Gastroesophageal sphincter (tissue), 4 donors: ENCODE results near the gene MAPK1. TPM values are rescaled to one million over a fixed set of nuclear protein-coding genes. Genes with fewer than 3 reads are reported as not detected.

Experiments used
- ATAC-seq: fragments of 150-250 bp; one replicate; pipeline ENCODE4 v1.9.1; 2016; ENCODE audit warnings: mild to moderate bottlenecking, moderate library complexity
- H3K27ac ChIP-seq, 4 donors: fragments of 200-600 bp; sonication (generic) in 3 of 4; 1 replicate in 3 of 4; 2 replicates in 1 of 4; pipeline ENCODE4 v1.5.1; 2016 to 2019
- H3K27me3 ChIP-seq: fragments of 200-600 bp; sonication (generic); one replicate; pipeline ENCODE4 v1.5.1; 2019
- H3K36me3 ChIP-seq, 2 donors: fragments of 200-600 bp; sonication (generic); one replicate each; pipeline ENCODE4 v1.5.1; 2019; ENCODE audit warnings: control low read depth in 1 of 2
- H3K4me1 ChIP-seq, 3 donors: fragments of 200-600 bp; sonication (generic); 1 replicate in 2 of 3; 2 replicates in 1 of 3; pipeline ENCODE4 v1.5.1; 2016 to 2019; ENCODE audit warnings: control low read depth in 2 of 3
- H3K4me3 ChIP-seq, 2 donors: fragments of 200-600 bp; sonication (generic); one replicate each; pipeline ENCODE4 v1.5.1; 2019; ENCODE audit warnings: mild to moderate bottlenecking in 1 of 2, moderate library complexity in 1 of 2
- H3K9me3 ChIP-seq, 3 donors: fragments of 200-600 bp; sonication (generic); one replicate each; pipeline ENCODE4 v1.5.1; 2017 to 2019; ENCODE audit warnings: control low read depth in 2 of 3
- EP300 ChIP-seq: sonication (generic); formaldehyde crosslinking; IDR thresholded peaks from one replicate; pipeline ENCODE4 v1.6.1; 2017; ENCODE audit warnings: antibody characterized with exemption, mild to moderate bottlenecking
- POLR2A ChIP-seq, 2 donors: fragments of 450-650 bp; IDR thresholded peaks; one replicate each; pipeline ENCODE4 v1.6.1; 2017; ENCODE audit warnings: antibody characterized with exemption in 2 of 2, mild to moderate bottlenecking in 2 of 2, moderate library complexity in 1 of 2
- POLR2AphosphoS5 ChIP-seq: sonication (generic); formaldehyde crosslinking; IDR thresholded peaks from one replicate; pipeline ENCODE4 v1.6.1; 2017; ENCODE audit warnings: antibody characterized with exemption
- WGBS, 2 donors: methylation state at CpG; one replicate each; pipeline ENCODE4 v1.1.5; 2018; ENCODE audit warnings: low coverage in 1 of 2; 5-methylcytosine and 5-hydroxymethylcytosine counted together
- total RNA-seq, 4 donors: library from RNA; depleted of rRNA; stranded (reverse); fragments of >200 nt; gene quantifications; one replicate each; pipeline ENCODE4 v1.1.0, GENCODE V29; 2016
- TF ChIP-seq, protein P1 (sequence below), 4 experiments: fragments of 200-600 bp in 2 of 4; fragments of 450-650 bp in 2 of 4; sonication (generic) in 1 of 4; IDR thresholded peaks; one replicate each; pipeline ENCODE4 v1.5.1; 2017 to 2019; ENCODE audit warnings: antibody characterized with exemption in 4 of 4, mild to moderate bottlenecking in 2 of 4, moderate library complexity in 2 of 4

Gene MAPK1
- total RNA-seq, 4 donors from 2014 or later = 40.3 to 70.8 (median 57.4) TPM

DNA sequence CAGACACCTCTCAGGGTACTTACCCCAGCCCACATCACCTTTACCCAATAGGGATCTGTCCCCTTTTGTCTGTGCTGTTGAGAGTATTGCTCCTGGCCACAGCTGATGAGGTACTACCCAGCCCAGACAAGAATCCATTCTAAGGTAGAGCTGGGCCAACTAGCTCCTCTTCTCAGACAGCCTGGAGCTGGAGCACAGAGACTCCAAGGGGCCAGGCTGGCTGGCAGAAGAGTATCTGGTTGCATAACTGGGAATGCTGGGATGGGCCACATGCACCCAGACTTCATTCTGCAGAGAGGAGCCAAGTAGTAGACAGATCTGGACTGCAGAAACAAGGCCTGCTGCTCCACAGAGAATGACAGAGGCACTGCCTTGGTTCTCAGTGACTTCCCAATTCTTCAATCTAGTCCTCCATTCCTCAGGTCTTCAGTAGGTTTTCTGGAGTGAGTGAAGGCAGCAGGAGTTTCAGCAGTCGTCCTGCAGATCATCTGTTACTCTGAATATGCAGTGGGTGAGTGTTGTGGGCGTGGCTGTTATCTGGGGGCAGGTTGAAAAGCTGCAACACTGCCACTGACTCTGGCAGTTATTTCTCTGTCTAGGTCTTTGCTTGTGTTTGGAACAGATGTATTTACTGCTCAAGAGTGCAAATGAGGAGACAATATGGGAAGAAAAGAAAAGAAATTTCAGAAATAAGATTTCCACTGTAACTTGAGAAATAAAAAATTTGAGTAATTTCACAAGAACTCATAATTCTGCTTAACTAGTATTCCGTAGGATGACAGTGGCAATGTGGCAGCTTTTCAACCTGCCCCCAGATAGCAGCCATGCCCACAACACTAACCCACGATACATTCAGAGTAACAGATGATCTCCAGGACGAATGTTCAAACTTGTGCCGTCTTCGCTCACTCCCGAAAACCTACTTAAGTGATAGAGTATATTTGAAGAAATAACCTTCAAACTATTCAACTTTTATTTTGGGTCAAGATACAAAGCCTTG lies 34.9 kb downstream of the MAPK1 start:
- 79 to 81% methylated on average over 7 of the region's 8 CpGs for WGBS, 2 donors
- no peaks in the 10 kb centered on the region for H3K36me3 ChIP-seq
- H3K27me3 ChIP-seq = no peaks in the 10 kb centered on the region
- TF ChIP-seq, protein P1, sequence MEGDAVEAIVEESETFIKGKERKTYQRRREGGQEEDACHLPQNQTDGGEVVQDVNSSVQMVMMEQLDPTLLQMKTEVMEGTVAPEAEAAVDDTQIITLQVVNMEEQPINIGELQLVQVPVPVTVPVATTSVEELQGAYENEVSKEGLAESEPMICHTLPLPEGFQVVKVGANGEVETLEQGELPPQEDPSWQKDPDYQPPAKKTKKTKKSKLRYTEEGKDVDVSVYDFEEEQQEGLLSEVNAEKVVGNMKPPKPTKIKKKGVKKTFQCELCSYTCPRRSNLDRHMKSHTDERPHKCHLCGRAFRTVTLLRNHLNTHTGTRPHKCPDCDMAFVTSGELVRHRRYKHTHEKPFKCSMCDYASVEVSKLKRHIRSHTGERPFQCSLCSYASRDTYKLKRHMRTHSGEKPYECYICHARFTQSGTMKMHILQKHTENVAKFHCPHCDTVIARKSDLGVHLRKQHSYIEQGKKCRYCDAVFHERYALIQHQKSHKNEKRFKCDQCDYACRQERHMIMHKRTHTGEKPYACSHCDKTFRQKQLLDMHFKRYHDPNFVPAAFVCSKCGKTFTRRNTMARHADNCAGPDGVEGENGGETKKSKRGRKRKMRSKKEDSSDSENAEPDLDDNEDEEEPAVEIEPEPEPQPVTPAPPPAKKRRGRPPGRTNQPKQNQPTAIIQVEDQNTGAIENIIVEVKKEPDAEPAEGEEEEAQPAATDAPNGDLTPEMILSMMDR (IDR thresholded peaks at IDR 0.05) = no peak
- TF ChIP-seq EP300 (no peak), POLR2A (IDR thresholded peaks at IDR 0.05) (no peak), POLR2AphosphoS5 (no peak)
- peak; percentile 64 for ATAC-seq
- no peak overlapping the region for H3K4me3 ChIP-seq
- H3K4me1 ChIP-seq = peaks cover 7 to 95% (median 35%) of the 10 kb centered on the region in 3 donors
- H3K9me3 ChIP-seq = no peaks in the 10 kb centered on the region
- peak overlapping the region in 3 of 4 donors; percentile 3 to 43 (median 29) for H3K27ac ChIP-seq

DNA sequence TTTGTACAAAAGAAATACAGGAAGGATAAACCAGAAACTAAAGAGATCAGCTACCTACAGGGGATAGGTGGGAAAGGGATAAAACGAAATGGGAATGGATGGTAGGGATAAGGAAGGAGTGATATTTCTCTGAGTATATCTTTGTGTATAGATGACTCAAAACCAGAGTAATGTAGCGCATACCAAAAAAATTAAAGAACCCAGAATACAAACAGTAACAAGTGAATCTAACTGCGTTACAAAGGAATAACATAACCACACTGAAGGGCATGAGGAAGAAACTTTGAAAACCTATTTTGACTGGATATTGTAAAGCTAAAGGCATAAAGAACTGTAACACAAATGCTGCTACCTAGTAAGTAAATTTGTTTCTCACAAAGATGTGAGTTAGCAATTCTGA lies 37.9 kb downstream of the MAPK1 start:
- no peak for TF ChIP-seq POLR2AphosphoS5
- no peak for TF ChIP-seq EP300
- TF ChIP-seq POLR2A (IDR thresholded peaks at IDR 0.05) = no peak
- TF ChIP-seq, protein P1 (IDR thresholded peaks at IDR 0.05) = no peak
- 53 to 79% methylated on average over 3 of the region's 3 CpGs for WGBS, 2 donors
- no peak for ATAC-seq
- H3K4me3 ChIP-seq = no peak overlapping the region
- H3K36me3 ChIP-seq = no peaks in the 10 kb centered on the region
- H3K27ac ChIP-seq = peak overlapping the region in 1 of 4 donors; percentile 22
- no peaks in the 10 kb centered on the region for H3K9me3 ChIP-seq
- no peaks in the 10 kb centered on the region for H3K27me3 ChIP-seq
- H3K4me1 ChIP-seq = peaks cover 3 to 94% (median 16%) of the 10 kb centered on the region in 3 donors

DNA sequence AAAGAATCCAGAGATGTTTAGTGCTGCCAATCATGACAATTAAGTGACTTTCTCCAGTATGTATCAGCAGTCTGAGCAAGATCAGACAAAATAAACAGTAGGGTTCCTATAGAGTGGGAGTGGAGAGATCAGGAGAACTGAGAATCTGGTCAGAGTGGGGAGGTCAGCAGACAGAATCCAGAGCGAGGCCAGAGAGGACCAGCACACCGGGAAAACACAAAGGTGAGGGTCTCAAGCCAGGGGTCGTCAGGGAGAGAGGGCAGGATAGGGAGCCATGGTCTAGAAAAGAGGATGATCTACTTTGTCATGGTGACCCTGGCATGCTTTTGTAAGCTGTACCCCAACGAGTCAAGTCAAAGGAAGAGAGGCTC lies 39.2 kb downstream of the MAPK1 start:
- H3K27ac ChIP-seq = peak overlapping the region in 1 of 4 donors; percentile 33
- 59 to 62% methylated on average over 2 to 4 of the region's 4 CpGs for WGBS, 2 donors
- H3K36me3 ChIP-seq = no peaks in the 10 kb centered on the region
- no peaks in the 10 kb centered on the region for H3K9me3 ChIP-seq
- ATAC-seq = no peak
- TF ChIP-seq, protein P1 (IDR thresholded peaks at IDR 0.05) = no peak
- TF ChIP-seq POLR2A (IDR thresholded peaks at IDR 0.05) (no peak), EP300 (no peak), POLR2AphosphoS5 (no peak)
- peaks cover 6 to 94% (median 25%) of the 10 kb centered on the region in 3 donors for H3K4me1 ChIP-seq
- H3K4me3 ChIP-seq = no peak overlapping the region
- H3K27me3 ChIP-seq = no peaks in the 10 kb centered on the region

DNA sequence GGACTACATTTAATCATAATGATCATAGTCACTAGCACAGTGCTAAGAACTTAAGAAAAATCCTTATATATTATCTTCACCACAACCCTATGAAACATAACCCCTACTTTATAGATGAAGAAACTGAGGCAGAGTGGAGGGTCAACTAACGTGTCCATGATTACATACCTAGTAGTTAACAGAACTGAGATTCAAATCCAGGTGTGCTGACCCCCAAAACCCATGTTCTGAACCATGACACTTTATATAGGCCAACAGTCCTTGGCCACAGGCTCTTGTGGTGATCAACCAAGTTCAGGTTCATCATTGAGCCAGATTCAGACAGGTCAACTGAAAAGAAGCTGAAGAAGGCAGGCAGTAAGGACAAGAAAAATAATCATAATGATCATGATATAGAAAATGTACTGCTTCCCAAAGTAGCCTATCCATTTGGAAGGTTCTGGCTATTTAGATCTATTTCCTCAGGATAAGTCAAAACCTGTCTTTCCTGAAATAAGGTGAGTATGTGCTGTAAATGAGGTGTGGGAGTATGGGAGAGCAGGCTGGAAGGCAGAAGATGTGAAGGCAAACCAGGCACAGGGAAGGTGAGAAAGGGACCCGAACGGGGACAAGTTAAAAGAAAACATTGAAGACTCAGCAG lies 39.7 kb downstream of the MAPK1 start:
- peaks cover 6 to 94% (median 21%) of the 10 kb centered on the region in 3 donors for H3K4me1 ChIP-seq
- TF ChIP-seq POLR2AphosphoS5 (no peak), EP300 (no peak), POLR2A (IDR thresholded peaks at IDR 0.05) (no peak)
- TF ChIP-seq, protein P1 (IDR thresholded peaks at IDR 0.05) = no peak
- H3K36me3 ChIP-seq = no peaks in the 10 kb centered on the region
- peak overlapping the region in 1 of 4 donors; percentile 33 for H3K27ac ChIP-seq
- H3K27me3 ChIP-seq = no peaks in the 10 kb centered on the region
- WGBS, 2 donors = 79 to 88% methylated on average over 1 to 3 of the region's 3 CpGs
- H3K9me3 ChIP-seq = no peaks in the 10 kb centered on the region
- no peak overlapping the region for H3K4me3 ChIP-seq
- no peak for ATAC-seq
